UCSD-AML1 (cell line): Measurements from ENCODE around the gene MESD.
"Not testable (repeated sequence)": the region's sequence is repeated elsewhere in the genome, so short reads cannot be mapped to it uniquely, and the experiment has no call there.

Experiments used
- DNase-seq: peaks from one replicate; lab custom pipeline; 2025; ENCODE audit not compliant: unreplicated experiment; lab: John Stamatoyannopoulos, UW

Gene MESD

GRCh38 chr15:80966431-80967197 is 23.0 kb downstream of the MESD start:
- no peak for DNase-seq

DNA sequence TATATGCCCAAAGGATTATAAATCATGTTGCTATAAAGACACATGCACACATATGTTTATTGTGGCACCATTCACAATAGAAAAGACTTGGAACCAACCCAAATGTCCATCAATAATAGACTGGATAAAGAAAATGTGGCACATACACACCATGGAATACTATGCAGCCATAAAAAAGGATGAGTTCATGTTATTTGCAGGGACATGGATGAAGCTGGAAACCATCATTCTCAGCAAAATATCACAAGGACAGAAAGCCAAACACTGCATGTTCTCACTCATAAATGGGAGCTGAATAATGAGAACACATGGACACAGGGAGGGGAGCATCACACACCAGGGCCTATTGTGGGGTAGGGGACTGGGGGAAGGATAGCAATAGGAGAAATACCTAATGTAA is 24.2 kb downstream of the MESD start:
- not testable (repeated sequence) for DNase-seq

DNA sequence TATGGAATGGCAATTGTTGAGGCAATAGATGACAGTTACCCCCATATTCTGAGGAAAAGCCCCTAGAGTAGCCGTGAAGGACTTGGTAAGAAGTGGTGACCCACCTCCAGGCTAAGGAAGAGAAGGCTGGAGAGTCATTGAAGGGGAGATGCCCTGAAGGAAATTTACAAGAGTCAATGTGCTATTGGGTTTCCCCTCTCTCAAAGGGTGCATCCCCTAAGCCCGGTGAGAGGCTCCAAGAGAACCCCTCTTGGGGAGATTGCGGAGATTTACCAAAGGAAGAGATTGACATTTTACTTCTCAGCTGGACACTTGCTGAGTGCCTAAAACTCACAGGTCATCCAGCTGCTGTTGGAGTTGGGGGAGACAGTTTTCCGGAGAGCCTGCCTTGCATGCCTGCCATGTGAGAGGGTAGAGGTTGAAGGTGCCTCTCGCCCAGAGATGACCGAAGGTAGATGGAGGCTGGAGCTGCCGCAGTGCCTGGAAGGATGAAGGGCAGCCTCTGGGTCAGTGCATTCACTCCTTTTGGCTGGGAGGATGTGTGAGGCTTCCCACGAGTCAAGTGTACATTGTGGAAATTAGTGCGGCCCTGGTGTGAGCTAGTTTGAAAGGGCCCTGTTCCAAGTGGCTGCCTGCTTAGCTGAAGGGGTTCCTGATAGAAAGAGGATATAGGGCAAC is 30.7 kb downstream of the MESD start:
- DNase-seq, result no peak

DNA sequence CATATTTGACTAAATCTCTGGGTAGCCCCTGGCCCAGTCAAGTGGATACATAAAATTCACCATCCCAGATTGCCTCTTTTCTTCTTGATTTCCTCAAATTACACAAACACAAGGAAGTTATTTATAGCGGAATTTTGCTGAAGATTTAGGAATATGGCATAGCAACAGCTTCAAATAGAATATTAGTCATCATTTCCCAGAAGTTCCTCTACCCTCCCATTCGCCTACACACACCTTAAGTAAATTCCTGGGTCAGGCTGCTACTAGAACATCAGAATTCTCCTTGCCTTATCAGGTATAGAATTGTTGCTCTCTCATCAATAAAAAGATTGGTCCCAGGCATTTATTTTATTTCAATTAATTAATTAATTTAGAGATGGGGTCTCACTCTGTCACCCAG is 31.6 kb downstream of the MESD start:
- DNase-seq, result no peak

- DNase-seq, result no peak
Measured at GRCh38 chr15:80957556-80957955, 32.1 kb downstream of the MESD start.

GRCh38 chr15:80955571-80956452 is 33.8 kb downstream of the MESD start:
- DNase-seq, result not testable (repeated sequence)

DNA sequence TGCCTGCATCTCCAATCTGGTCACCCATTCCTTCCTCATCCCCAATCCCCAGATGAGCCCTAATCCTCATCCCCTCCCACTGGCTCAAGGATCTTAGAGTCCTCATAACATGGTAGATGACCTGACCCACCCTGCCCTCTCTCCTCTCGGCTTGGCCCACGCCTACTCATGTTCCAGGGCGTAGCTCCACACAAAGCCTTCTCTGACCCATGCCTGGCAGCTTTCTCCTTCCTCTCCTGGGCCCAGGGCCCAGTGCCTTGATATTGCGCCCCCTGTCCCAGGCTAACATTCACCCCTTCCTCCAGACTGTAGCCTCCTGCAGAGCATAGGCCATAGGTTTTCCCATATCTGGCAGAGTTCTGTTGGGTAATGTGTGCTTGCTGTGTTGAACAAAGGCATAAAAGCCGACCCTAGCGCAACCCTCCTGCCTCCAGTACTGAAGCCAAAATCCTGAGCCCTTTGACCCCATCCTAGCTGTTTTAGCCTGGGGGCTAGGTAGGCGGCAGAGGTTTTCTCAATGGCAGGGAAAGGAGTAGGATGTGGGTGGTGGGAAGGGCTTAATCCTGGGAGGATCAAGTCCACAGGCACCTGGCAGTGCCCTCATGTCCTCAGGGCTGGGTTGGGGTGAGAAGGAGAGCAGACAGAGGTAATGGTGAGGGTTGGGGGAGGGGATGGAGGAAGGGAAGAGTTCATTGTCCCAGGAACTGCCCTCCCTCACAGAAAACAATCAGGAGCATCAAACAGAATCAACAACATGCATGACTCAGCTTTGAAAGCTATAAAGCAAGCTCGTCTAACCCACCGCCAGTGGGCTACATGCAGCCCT is 35.5 kb downstream of the MESD start:
- DNase-seq, result no peak

DNA sequence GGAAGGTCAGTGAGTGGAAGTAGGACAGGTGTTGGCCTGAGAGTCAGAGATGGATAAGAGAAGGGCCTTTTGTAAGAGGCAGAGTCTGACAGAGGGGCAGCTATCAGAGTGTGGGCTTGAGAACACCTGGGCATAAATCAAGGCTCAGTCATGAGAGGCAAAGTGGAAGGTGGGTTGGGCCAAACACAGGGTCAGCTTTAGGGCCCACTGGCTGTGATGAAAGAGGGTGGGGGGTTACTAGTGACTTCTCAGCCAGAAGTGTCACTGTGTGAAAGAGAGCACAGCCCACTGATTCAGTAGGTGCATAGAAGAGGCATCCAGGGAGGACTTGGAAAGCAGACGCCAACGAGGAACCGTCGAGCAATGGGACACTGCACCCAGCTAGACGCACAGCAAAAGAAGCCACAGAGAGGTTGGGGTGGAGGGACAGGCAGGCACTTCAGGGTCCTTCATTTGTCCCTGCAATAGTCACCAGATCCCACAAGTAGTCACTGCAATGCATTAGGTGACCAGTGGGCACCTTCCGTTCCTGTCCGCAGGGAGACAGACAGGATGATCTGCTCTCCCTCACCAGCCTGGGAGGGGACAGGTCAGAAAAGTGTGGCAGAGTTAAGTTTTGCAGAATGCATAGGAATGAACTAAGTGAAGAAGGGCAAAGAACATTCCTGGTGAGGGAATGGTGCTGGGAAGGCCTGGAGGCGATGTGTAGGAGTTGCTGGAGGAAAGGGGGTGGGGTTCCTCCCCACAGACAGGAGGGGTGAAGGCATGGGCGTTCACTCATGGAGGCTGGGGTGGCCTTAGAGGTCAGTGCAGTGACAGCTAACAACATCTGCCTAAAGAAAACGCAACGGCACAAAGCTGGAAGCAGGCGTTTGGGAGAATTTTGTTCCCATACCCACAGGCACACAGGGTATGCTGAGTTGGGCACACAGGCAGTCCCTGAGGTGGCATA is 36.3 kb downstream of the MESD start:
- DNase-seq, result no peak

GRCh38 chr15:80951941-80952340 is 37.7 kb downstream of the MESD start:
- no peak for DNase-seq

DNA sequence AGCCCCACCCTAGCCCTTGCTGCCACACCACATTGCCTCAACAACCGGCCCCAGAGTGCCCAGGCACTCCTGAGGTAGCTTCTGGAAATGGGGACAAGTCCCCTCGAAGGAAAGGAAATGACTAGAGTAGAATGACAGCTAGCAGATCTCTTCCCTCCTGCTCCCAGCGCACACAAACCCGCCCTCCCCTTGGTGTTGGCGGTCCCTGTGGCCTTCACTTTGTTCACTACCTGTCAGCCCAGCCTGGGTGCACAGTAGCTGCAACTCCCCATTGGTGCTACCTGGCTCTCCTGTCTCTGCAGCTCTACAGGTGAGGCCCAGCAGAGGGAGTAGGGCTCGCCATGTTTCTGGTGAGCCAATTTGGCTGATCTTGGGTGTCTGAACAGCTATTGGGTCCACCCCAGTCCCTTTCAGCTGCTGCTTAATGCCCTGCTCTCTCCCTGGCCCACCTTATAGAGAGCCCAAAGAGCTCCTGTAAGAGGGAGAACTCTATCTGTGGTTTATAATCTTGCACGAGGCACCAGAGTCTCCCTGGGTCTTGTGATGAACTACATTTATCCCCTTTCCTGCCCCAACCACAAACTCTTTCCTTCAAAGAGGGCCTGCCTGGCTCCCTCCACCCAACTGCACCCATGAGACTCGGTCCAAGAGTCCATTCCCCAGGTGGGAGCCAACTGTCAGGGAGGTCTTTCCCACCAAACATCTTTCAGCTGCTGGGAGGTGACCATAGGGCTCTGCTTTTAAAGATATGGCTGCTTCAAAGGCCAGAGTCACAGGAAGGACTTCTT is 39.1 kb downstream of the MESD start:
- DNase-seq, result no peak

DNA sequence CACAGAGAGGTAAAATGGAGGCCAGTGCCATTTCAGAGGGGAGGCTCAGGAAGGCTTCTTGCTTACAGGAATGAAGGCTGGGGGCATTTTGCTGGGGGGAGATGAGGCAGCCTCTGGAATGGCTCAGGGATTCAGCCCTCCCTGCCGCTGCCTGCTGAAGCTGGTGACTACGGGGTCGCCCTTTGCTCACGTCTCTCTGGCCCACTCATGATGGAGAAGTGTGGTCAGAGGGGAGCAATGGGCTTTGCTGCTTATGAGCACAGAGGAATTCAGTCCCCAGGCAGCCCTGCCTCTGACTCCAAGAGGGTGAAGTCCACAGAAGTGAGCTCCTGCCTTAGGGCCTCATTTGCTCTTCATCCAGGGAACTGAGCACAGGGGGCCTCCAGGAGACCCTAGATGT is 39.9 kb downstream of the MESD start:
- DNase-seq, result no peak

- no peak for DNase-seq
Measured at GRCh38 chr15:80948651-80949292, 40.8 kb downstream of the MESD start.

- no peak for DNase-seq
Measured at GRCh38 chr15:80946576-80946975, 43.0 kb downstream of the MESD start.

GRCh38 chr15:80945605-80946004 is 44.0 kb downstream of the MESD start:
- no peak for DNase-seq

DNA sequence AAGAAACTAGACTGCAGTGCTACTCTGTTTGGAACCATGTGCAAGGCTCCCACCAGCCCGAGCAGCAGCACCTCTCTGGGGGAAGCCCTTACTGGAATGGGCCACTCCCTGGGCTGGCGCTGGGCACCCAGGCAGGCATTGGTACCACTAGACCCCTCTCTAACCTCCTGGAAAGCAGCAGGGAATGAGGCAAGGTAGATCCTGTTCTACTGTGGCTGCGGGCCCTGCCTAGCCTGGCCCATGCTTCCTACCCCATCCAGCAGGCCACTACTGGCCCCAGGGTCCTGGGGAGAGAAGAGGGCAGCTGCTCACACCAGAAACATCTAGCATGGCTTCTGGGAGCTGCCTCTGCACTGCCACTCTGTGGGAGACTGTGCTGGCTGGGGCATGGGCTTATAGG is 44.8 kb downstream of the MESD start:
- no peak for DNase-seq

DNA sequence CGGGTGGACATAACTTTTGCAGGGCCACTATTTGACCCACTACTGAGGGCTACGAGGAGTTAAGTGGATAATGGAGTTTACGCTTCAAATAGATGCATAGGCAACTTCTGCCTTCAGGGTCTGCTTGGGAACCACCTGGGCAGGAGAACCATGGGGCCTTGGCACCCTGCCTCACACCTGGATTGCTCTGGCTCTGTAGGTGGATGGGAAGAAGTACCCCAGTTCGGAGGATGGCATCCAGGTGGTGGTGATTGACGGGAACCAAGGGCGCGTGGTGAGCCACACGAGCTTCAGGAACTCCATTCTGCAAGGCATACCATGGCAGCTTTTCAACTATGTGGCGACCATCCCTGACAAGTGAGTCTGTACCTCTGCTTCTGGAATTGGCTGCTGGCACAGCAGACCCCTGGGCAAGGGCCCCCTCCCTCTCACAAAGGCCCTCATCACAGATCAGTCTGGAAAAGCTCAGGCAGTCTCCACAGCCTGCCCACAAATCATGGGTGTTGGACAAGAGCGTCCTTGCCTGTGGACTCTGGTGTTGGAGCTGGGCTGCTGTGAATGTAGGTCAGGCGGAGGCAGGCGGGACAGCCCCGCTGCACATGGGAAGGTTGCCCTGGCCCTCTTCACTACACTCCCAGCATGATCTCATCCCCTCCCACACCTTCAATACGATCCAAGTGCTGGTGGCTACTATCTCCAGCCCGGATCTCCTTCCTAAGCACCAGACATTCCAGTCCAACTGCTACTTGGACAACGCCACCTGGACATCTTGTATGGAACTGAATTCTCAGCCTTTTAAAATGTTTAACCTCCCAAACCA is 46.7 kb downstream of the MESD start:
- DNase-seq, result no peak

- no peak for DNase-seq
Measured at GRCh38 chr15:80942266-80942665, 47.4 kb downstream of the MESD start.

DNA sequence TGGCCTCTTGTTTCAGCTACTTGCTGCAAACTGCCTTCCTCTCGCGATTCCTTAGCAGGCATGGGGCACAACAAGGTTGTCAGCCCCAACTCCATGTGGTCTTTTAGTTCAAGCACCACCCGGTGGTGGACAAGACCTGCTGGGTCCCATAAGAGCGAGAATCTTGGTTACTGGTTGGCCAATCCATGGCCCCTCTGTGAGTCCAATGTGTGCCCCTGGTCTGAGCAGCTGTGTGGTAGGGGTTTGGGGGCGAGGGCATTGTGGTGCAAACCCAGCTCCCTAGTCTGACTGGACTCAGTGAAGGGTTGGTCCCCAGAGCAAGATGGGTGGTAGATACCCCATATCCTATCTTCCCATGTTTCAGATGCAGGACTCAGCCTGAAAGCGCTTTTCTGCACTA is 48.8 kb downstream of the MESD start:
- no peak for DNase-seq
